ENCODE data around the gene ZNF766.
A peak's percentile ranks its signal among the peaks of the same experiment; 100 is the strongest.
"Not testable (repeated sequence)": the region's sequence is repeated elsewhere in the genome, so short reads cannot be mapped to it uniquely, and the experiment has no call there.

ZNF766 gene

GRCh38 chr19:52277471-52277870, 8.1 kb downstream of the ZNF766 start:
- DNase-seq: no peak

DNA sequence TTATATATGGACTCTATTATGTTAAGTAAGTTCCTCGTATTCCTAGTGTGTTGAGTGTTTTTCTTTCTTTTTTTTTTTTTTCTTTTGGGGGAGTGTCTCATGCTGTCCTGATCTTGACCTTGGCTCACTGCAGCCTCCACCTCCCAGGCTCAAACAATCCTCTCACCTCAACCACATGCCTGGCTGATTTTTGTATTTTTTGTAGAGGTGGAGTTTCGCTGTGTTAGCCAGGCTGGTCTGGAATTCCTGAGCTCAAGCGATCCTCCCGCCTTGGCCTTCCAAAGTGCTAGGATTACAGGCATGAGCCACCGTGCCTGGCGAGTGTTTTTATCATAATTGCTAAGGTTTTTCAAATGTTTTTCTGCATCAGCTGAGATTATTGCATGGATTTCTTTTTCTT, 16.9 kb downstream of the ZNF766 start:
- DNase-seq: no peak

GRCh38 chr19:52291781-52292180, 22.4 kb downstream of the ZNF766 start:
- no peak for DNase-seq

GRCh38 chr19:52292946-52293345, 23.6 kb downstream of the ZNF766 start:
- not testable (repeated sequence) for DNase-seq

- DNase-seq: no peak
These were observed 27.0 kb downstream of the ZNF766 start for GRCh38 chr19:52296400-52296772.

GRCh38 chr19:52296773-52297600, 27.6 kb downstream of the ZNF766 start, which contains the start of gene ZNF480:
ZNF480 (plus strand) TSS chr19:52297169; CDS start chr19:52300413, 3,244 bp downstream.
- peak; percentile 79 for DNase-seq

DNA sequence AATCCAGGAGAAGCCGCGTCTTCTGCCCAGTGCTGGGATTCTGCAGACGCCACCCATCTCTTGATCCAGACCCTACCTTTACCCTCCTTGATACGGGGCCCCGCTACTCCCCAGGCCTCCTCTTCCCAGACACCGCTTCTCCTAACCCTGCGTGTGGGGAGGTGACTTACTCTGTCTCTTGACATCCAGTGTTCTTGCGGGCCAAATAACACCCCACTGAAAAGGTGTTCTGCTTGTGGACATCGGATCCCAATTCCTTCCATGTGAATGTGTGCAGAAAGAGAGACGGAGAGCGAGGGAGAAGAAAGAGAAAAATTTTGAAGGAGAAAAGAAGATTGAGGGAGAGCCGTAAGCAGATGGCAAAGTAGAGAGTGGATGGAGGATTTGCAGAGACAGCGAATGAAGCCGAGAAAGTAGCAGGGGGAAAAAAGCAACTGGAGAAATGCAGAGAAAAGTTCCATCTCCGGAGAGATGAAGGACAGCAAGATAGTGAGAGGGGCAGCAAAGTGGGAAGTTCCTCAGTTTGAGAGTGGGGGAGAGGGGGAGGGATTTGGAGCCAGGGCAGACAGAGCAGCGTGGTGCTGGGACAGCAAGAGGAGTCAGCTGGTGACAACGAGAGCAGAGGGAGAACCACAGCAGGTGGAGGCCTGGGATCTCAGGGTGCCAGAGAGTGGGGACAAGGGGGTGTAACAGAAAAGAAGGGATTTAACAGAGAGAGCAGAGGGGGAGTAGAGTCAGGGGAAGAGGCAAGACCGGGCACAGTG, 28.4 kb downstream of the ZNF766 start:
- DNase-seq: no peak

DNA sequence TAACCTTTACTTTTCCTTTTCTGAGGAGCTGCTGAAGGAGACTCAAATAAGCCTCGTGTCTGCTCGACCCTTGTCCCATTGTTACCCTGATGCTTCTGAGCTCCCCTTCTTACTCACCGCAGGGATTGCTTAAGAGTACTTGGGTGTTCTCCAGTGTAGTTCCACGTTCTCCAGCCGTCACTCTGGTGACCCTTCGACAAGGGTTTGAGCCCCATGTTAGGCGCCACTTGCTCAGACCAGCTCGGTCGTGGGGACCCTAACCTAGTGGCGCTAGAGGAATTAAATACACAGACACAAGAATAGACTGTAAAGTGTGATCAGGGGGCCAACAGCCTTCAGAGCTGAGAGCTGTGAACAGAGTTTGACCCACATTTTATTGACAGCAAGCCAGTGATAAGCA, 37.9 kb downstream of the ZNF766 start:
- DNase-seq: no peak

DNA sequence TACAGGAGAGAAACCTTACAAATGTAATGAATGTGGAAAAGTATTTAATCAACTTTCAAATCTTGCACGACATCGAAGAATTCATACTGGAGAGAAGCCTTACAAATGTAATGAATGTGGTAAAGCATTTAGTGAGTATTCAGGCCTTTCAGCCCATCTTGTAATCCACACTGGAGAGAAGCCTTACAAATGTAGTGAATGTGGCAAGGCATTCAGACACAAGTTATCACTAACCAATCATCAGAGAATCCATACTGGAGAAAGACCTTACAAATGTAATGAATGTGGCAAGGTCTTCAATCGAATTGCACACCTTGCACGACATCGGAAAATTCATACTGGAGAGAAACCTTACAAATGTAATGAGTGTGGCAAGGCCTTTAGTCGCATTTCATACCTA, 53.0 kb downstream of the ZNF766 start:
- DNase-seq: no peak

- no peak for DNase-seq
These were observed 62.4 kb downstream of the ZNF766 start for GRCh38 chr19:52331757-52332156.

- DNase-seq: no peak
These were observed 66.4 kb downstream of the ZNF766 start for GRCh38 chr19:52335768-52336116.

GRCh38 chr19:52336117-52336790, 66.9 kb downstream of the ZNF766 start, which contains the start of gene ZNF610:
ZNF610 (plus strand) TSS chr19:52336243; CDS start chr19:52349173, 12,930 bp downstream.
- DNase-seq: peak; percentile 94

DNA sequence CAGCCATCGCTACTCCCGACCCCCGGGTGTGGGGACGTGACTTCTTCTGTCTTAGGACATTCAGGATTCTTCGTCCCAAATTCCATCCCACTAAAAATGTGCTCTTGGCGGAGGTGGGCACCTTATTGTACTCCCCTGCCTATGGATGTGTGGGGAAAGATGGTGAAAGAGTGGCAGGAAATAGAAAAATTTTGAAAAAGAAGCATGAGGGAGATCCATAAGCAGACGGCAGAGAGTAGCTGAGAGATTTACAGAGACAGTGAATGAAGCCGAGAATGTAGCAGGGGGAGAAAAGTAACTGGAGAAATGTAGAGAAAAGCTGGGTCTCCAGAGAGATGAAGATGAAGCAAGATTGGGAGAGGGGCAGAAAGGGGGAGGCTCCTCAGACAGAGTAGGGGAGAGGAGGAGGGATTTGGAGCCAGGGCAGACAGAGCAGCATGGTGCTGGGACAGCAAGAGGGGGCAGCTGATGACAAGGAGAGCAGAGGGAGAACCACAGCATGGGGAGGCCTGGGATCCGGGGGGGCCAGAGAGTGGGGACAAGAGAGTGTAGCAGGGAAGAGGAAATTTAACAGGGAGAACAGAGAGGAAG, 67.5 kb downstream of the ZNF766 start:
- no peak for DNase-seq

DNA sequence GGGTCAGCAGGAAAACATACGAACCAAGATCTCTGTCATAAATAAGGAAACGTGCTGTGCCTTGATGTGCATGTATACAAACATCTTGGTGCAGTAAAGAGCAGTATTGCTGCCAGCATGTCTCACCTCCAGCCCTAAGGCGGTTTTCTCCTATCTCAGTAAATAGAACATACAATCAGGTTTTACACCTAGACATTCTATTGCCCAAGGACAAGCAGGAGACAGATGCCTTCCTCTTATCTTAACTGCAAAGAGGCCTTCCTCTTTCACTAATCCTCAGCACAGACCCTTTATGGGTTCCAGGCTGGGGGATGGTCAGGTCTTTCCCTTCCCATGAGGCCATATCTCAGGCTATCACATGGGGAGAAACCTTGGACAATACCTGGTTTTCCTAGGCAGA, 69.6 kb downstream of the ZNF766 start:
- DNase-seq: not testable (repeated sequence)

DNA sequence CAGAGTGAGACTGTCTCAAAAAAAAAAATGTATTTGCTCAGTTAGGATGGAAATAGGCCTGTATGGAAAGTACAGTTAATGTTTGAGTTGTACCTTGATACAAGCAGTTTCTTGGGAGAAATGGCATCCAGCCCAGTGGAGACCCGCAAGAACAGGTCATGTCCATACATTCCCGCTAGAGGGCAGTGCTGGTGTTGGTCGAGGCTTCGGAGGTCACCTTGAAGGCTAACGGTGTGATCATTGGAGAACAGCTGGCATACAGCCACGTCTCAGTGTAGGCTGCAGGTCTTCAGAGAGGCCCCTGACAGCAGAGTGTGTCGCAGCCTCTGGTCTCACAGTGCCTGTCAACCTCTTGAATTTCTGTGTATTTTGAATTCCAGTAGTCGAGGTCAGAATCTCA, 74.2 kb downstream of the ZNF766 start:
- DNase-seq: peak; percentile 53

GRCh38 chr19:52345162-52345561, 75.8 kb downstream of the ZNF766 start:
- no peak for DNase-seq
